HepG2 (cell line): ENCODE measurements around the gene IL2RA. TPM values are rescaled to one million over a fixed set of nuclear protein-coding genes. Genes with fewer than 3 reads are reported as not detected.

Source experiments
- BHLHE40 ChIP-seq: IDR thresholded peaks from 2 replicates; pipeline ENCODE4 v1.6.1; 2011; ENCODE audit warnings: low read length, improper control_type of control experiment
- DRAP1 ChIP-seq: IDR thresholded peaks from 2 replicates; pipeline ENCODE4 v1.6.1; 2016; ENCODE audit warnings: missing genetic modification reagents, missing compliant biosample characterization
- HNRNPH1 ChIP-seq: fragments of 200-400 bp; formaldehyde crosslinking; optimal IDR thresholded peaks from 2 replicates; pipeline ENCODE3; 2017; ENCODE audit warnings: mild to moderate bottlenecking, low read depth, low read length
- SNAPC5 ChIP-seq: sonication (generic); formaldehyde crosslinking; IDR thresholded peaks from 2 replicates; pipeline ENCODE4 v1.8.1; 2023; ENCODE audit warnings: mild to moderate bottlenecking, missing genetic modification reagents, borderline replicate concordance
- ZHX2 ChIP-seq, 2 experiments: sonication (generic) in 1 of 2; formaldehyde crosslinking in 1 of 2; IDR thresholded peaks; 2 replicates each; pipeline versions ENCODE4 v1.6.1 to v1.9.0; 2014 to 2022; ENCODE audit warnings: antibody characterized with exemption in 1 of 2, borderline replicate concordance in 1 of 2, inconsistent platforms in 1 of 2, low read depth in 1 of 2, missing genetic modification reagents in 1 of 2
- ZNF543 ChIP-seq: sonication (generic); formaldehyde crosslinking; IDR thresholded peaks from 2 replicates; pipeline ENCODE4 v1.4.0; 2020; ENCODE audit warnings: mild to moderate bottlenecking, missing genetic modification reagents
- polyA plus RNA-seq, 8 experiments: library from polyadenylated mRNA; depleted of rRNA in 3 of 8; stranded (reverse) in 7 of 8; unstranded in 1 of 8; fragments of >200 nt; fragmentation: Illumina TruSeq in 4 of 8; extraction: Trizol in 4 of 8; gene quantifications; 2 replicates each; pipeline versions ENCODE4 v1.2.1 to v1.2.3, GENCODE V29; 2011 to 2016; ENCODE audit warnings: low read depth in 4 of 8, missing spikeins in 1 of 8, mixed read lengths in 1 of 8; ENCODE audit not compliant: insufficient read depth in 1 of 8
- total RNA-seq, 5 experiments: library from RNA; depleted of rRNA; stranded (reverse); fragments of >200 nt; fragmentation: Illumina TruSeq; extraction: Trizol; gene quantifications; 2 replicates each; pipeline ENCODE4 v1.2.3, GENCODE V29; 2016; ENCODE audit warnings: low read depth in 1 of 5

Gene IL2RA
- total and polyA plus RNA-seq, 2 of the 13 experiments (the other 11 are each of a cell fraction or from before 2014, with no cell fraction given) = not detected

GRCh38 chr10:6048281-6049030 is 13.7 kb downstream of the IL2RA start (continued):
- TF ChIP-seq ZHX2 (IDR thresholded peaks at IDR 0.05; ENCODE audit: low read depth) (no peak), ZHX2 (CRISPR knock-in tag; IDR thresholded peaks at IDR 0.05; ENCODE audit: borderline replicate concordance) (no peak), DRAP1 (no peak), HNRNPH1 (no peak), ZNF543 (CRISPR knock-in tag) (no peak), SNAPC5 (CRISPR knock-in tag) (no peak), BHLHE40 (no peak)
- TF ChIP-seq, all 625 proteins: peak for 0
